Endothelial cell of umbilical vein (primary cell): ENCODE measurements around the gene NAE1. TPM values are rescaled to one million over a fixed set of nuclear protein-coding genes. Genes with fewer than 3 reads are reported as not detected.
A peak's percentile ranks its signal among the peaks of the same experiment; 100 is the strongest.

ENCODE experiments used
- BruUV-seq: library from RNA; stranded (reverse); fragments of 400-500 nt; replicated peaks from 2 replicates; lab custom pipeline; 2021; lab: Mats Ljungman, UMichigan
- CTCF ChIA-PET: fragments of 300-600, 350-600 bp; sonication (Branson Sonifier 250); formaldehyde crosslinking; loops from one replicate; lab custom pipeline; 2021; ENCODE audit warnings: antibody characterized with exemption, inconsistent platforms; lab: Charles Lee
- POLR2A ChIA-PET: fragments of 300-600, 350-600 bp; sonication (Branson Sonifier 250); formaldehyde crosslinking; loops from one replicate; lab custom pipeline; 2021; ENCODE audit warnings: antibody characterized with exemption, inconsistent platforms; lab: Charles Lee
- DNase-seq: peaks from one replicate; pipeline ENCODE4 v3.0.0-alpha.2; 2011; ENCODE audit warnings: low read depth, low spot score
- FAIRE-seq: peaks from 2 replicates; lab custom pipeline; 2011; peaks lifted over from hg19 to GRCh38; lab: Jason Lieb, UNC
- H2AFZ ChIP-seq: 2 replicates; pipeline ENCODE4 v1.6.0; 2012; ENCODE audit warnings: low read depth, low read length, control low read depth, inconsistent platforms
- H3K27ac ChIP-seq: 2 replicates; pipeline ENCODE4 v1.5.1; 2011; ENCODE audit warnings: low read depth, mild to moderate bottlenecking, control low read depth, low read length, moderate library complexity; ENCODE audit not compliant: insufficient read depth
- H3K27me3 ChIP-seq, 2 experiments: 2 replicates each; pipeline versions ENCODE4 v1.6.0 to v1.6.1; 2011; ENCODE audit warnings: low read length in 2 of 2, mixed read lengths in 1 of 2; ENCODE audit not compliant: control insufficient read depth in 2 of 2, insufficient read depth in 2 of 2
- H3K36me3 ChIP-seq, 2 experiments: 2 replicates in 1 of 2; 3 replicates in 1 of 2; pipeline ENCODE4 v1.5.1; 2011; ENCODE audit warnings: low read length in 2 of 2, mild to moderate bottlenecking in 1 of 2, moderate library complexity in 1 of 2; ENCODE audit not compliant: control insufficient read depth in 2 of 2, insufficient read depth in 2 of 2; ENCODE audit errors: extremely low read depth in 1 of 2
- H3K4me1 ChIP-seq: 3 replicates; pipeline ENCODE4 v1.5.1; 2011; ENCODE audit warnings: mild to moderate bottlenecking, low read length; ENCODE audit not compliant: control insufficient read depth, insufficient read depth; ENCODE audit errors: extremely low read depth
- H3K4me2 ChIP-seq: 2 replicates; pipeline ENCODE4 v1.6.1; 2011; ENCODE audit warnings: low read length, control low read depth, mixed read lengths; ENCODE audit not compliant: insufficient read depth
- H3K4me3 ChIP-seq, 3 experiments: fragments of 200-600 bp in 1 of 3; sonication (generic), shearing (Covaris generic) in 1 of 3; replicated peaks in 1 of 3; 2 replicates each; pipeline ENCODE4 v1.5.1; 2011 to 2016; ENCODE audit warnings: control low read depth in 3 of 3, low read length in 3 of 3, mild to moderate bottlenecking in 2 of 3, inconsistent platforms in 1 of 3, low read depth in 1 of 3, moderate library complexity in 1 of 3; ENCODE audit not compliant: insufficient read depth in 1 of 3
- H3K79me2 ChIP-seq: 2 replicates; pipeline ENCODE4 v1.6.0; 2012; ENCODE audit warnings: low read length, inconsistent platforms; ENCODE audit not compliant: control insufficient read depth, insufficient read depth
- H3K9ac ChIP-seq: replicated peaks from 2 replicates; pipeline ENCODE3; 2011; ENCODE audit warnings: low read length, control low read depth; ENCODE audit not compliant: insufficient read depth; ENCODE audit errors: extremely low read depth
- H3K9me1 ChIP-seq: replicated peaks from 3 replicates; pipeline ENCODE4 v1.6.0; 2011; ENCODE audit warnings: mild to moderate bottlenecking, low read length; ENCODE audit not compliant: control insufficient read depth, insufficient read depth; ENCODE audit errors: extremely low read depth
- H3K9me3 ChIP-seq: replicated peaks from 2 replicates; pipeline ENCODE4 v1.5.1; 2012; ENCODE audit warnings: low read length, inconsistent platforms; ENCODE audit not compliant: control insufficient read depth, insufficient read depth
- H4K20me1 ChIP-seq: replicated peaks from 2 replicates; pipeline ENCODE3; 2011; ENCODE audit warnings: mild to moderate bottlenecking, low read length; ENCODE audit not compliant: control insufficient read depth, insufficient read depth; ENCODE audit errors: extremely low read depth
- EZH2 ChIP-seq: IDR thresholded peaks from 2 replicates; pipeline ENCODE4 v1.6.1; 2012; ENCODE audit warnings: borderline replicate concordance, low read depth, mild to moderate bottlenecking, moderate library complexity, low read length, inconsistent platforms; ENCODE audit not compliant: severe bottlenecking
- FOS ChIP-seq: IDR thresholded peaks from 2 replicates; pipeline ENCODE4 v1.6.1; 2011; ENCODE audit warnings: mild to moderate bottlenecking, low read length, moderate library complexity, borderline replicate concordance; ENCODE audit not compliant: insufficient read depth
- GATA2 ChIP-seq: IDR thresholded peaks from 2 replicates; pipeline ENCODE4 v1.7.0; 2011; ENCODE audit warnings: low read depth, mild to moderate bottlenecking, moderate library complexity, mixed read lengths, low read length; ENCODE audit not compliant: insufficient read length, insufficient read depth
- JUN ChIP-seq: IDR thresholded peaks from 2 replicates; pipeline ENCODE4 v1.6.1; 2011; ENCODE audit warnings: borderline replicate concordance, low read depth; ENCODE audit not compliant: insufficient read length, insufficient read depth
- MYC ChIP-seq: IDR thresholded peaks from one replicate; pipeline ENCODE4 v1.6.1; 2011; ENCODE audit warnings: mild to moderate bottlenecking, low read depth, low read length
- POLR2A ChIP-seq: IDR thresholded peaks from 2 replicates; pipeline ENCODE4 v1.6.1; 2012; ENCODE audit warnings: low read depth, mild to moderate bottlenecking, control low read depth, low read length
- POLR2AphosphoS5 ChIP-seq: IDR thresholded peaks from 2 replicates; pipeline ENCODE4 v1.6.1; 2012; ENCODE audit warnings: low read depth, mild to moderate bottlenecking, control low read depth, low read length, moderate library complexity; ENCODE audit not compliant: insufficient read depth
- dilution Hi-C: fragments of 300-500 bp; cut with MboI; formaldehyde crosslinking; loops from one replicate; pipeline ENCODE4 v1.15.0; 2019; ENCODE audit warnings: low sequenced_read_pairs; ENCODE audit not compliant: extremely low pct_ligation_motif_present
- intact Hi-C: fragments of 100-400 bp; cut with micrococcal nuclease; formaldehyde crosslinking; loops from one replicate; pipeline ENCODE4 v1.10.0; 2022
- polyA plus RNA-seq, 4 experiments: library from polyadenylated mRNA; depleted of rRNA in 3 of 4; stranded (reverse) in 3 of 4; unstranded in 1 of 4; fragments of >200 nt; gene quantifications; 2 replicates each; pipeline versions ENCODE4 v1.2.1 to v1.2.3, GENCODE V29; 2011 to 2012; ENCODE audit warnings: missing spikeins in 1 of 4
- total RNA-seq: library from RNA; stranded (reverse); gene quantifications from 2 replicates; pipeline ENCODE4 v1.2.3, GENCODE V29; 2021
- TF ChIP-seq, protein P1 (sequence below): IDR thresholded peaks from 2 replicates; pipeline ENCODE4 v1.6.1; 2011; ENCODE audit not compliant: insufficient read depth, insufficient read length
- TF ChIP-seq, protein P2 (sequence below), 2 donors: IDR thresholded peaks; 1 replicate in 1 of 2; 2 replicates in 1 of 2; pipeline ENCODE4 v1.5.1; 2011; ENCODE audit warnings: low read length in 2 of 2, mild to moderate bottlenecking in 2 of 2, moderate library complexity in 2 of 2, control low read depth in 1 of 2, inconsistent platforms in 1 of 2, low read depth in 1 of 2; ENCODE audit not compliant: insufficient read depth in 1 of 2; ENCODE audit errors: extremely low read depth in 1 of 2

NAE1 gene
- total and polyA plus RNA-seq, 2 donors (not counting 3 experiments of a cell fraction or from before 2014, with no cell fraction given), result 23.6 to 64.3 TPM

DNA sequence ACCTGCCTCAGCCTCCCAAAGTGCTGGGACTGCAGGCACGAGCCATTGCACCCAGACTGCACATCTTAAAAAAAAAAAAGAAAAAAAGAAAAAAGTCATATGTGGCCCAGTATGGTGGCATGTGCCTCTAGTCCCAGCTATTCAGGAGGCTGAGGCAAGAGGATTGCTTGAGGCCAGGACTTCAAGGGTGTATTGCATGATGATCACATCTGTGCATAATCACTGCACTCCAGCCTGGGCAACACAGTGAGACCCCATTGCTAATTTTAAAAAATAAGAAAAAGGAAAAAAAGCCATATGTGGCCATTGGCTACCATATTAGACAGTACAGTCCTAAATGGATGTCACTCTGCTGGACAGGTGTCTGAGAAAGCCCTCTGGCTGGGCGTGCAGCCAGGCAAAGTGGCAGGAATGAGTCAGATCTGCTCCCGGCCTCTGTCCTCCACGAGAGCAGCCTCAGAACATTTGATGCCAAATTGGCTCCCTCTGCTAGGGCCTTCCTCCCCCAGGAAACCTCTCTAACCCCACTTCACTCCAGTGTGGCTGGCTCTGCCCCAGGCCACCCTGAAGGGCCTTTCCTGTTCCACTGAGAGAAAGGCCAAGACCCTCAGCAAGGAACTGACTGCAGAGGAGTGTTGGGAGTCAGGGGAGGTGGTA, 28.1 kb upstream of the NAE1 start:
- no peak overlapping the region for H3K4me2 ChIP-seq

DNA sequence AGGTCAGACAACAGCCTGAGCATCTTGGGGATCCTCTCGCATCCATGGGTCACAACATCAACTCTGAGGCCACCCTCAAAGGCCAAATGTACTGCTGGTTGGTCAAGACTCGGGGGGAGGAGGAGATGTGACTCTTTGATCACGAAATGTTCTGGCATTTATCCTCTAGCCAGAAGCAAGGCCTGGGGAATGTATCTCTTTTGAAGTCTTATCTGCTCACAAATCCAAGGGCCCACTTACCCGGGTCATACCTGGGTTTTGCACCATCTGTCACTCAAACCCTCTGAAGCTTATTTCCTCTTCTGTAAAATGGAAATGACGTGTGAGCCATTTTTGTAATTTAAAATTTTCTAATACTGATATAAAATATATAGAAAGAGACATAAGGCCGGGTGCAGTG, 26.7 kb upstream of the NAE1 start:
- ChIA-PET CTCF (interaction anchor here (1.2 to 5.2 kb wide), 5 partner anchors 10 to 106 kb away, joined by 3 to 43 read pairs (median 9); partner anchors contain the start of genes DYNC1LI2 and NAE1), POLR2A (no interaction called here)
- Histone ChIP-seq H3K9ac (no peak overlapping the region), H3K9me1 (no peaks in the 10 kb centered on the region), H3K4me3 (no peak overlapping the region), H3K9me3 (no peaks in the 10 kb centered on the region), H3K4me1 (no peaks in the 10 kb centered on the region), H3K27me3 (no peaks in the 10 kb centered on the region), H4K20me1 (no peaks in the 10 kb centered on the region), H3K79me2 (no peaks in the 10 kb centered on the region), H3K36me3 (no peaks in the 10 kb centered on the region), H3K4me2 (no peak overlapping the region), H2AFZ (no peak overlapping the region), H3K27ac (no peak overlapping the region)
- dilution Hi-C loops (no loop called here), intact Hi-C loops (no loop called here)
- no TSS peak for BruUV-seq
- DNase-seq (no peak), FAIRE-seq (no peak)
- TF ChIP-seq, protein P1, sequence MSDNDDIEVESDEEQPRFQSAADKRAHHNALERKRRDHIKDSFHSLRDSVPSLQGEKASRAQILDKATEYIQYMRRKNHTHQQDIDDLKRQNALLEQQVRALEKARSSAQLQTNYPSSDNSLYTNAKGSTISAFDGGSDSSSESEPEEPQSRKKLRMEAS, result no peak
- TF ChIP-seq, protein P2, sequence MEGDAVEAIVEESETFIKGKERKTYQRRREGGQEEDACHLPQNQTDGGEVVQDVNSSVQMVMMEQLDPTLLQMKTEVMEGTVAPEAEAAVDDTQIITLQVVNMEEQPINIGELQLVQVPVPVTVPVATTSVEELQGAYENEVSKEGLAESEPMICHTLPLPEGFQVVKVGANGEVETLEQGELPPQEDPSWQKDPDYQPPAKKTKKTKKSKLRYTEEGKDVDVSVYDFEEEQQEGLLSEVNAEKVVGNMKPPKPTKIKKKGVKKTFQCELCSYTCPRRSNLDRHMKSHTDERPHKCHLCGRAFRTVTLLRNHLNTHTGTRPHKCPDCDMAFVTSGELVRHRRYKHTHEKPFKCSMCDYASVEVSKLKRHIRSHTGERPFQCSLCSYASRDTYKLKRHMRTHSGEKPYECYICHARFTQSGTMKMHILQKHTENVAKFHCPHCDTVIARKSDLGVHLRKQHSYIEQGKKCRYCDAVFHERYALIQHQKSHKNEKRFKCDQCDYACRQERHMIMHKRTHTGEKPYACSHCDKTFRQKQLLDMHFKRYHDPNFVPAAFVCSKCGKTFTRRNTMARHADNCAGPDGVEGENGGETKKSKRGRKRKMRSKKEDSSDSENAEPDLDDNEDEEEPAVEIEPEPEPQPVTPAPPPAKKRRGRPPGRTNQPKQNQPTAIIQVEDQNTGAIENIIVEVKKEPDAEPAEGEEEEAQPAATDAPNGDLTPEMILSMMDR (IDR thresholded peaks at IDR 0.05; ENCODE audit: extremely low read depth in 1 of 2, insufficient read depth in 1 of 2, low read depth in 1 of 2, low read length in 2 of 2), result no peak
- TF ChIP-seq FOS, result no peak
- no peak for TF ChIP-seq POLR2AphosphoS5
- TF ChIP-seq EZH2, result no peak
- no peak for TF ChIP-seq POLR2A
- no peak for TF ChIP-seq MYC
- TF ChIP-seq JUN, result no peak
- no peak for TF ChIP-seq GATA2

More for the DNA sequence above, 28.1 kb upstream of the NAE1 start:
- no peaks in the 10 kb centered on the region for H3K9me1 ChIP-seq
- CTCF ChIA-PET, result interaction anchor here (0.8 to 3.0 kb wide), 5 partner anchors 9 to 28 kb away, joined by 3 to 12 read pairs (median 5); partner anchors contain the start of gene NAE1
- no peaks in the 10 kb centered on the region for H3K27me3 ChIP-seq
- no peak overlapping the region for H3K27ac ChIP-seq
- no peaks in the 10 kb centered on the region for H3K79me2 ChIP-seq
- no peak overlapping the region for H3K9ac ChIP-seq
- no peaks in the 10 kb centered on the region for H4K20me1 ChIP-seq
- BruUV-seq, result no TSS peak
- no peak overlapping the region for H3K4me3 ChIP-seq
- TF ChIP-seq JUN (no peak), FOS (peak; percentile 18)
- DNase-seq (peak; percentile 72), FAIRE-seq (peak; percentile 55)
- H3K9me3 ChIP-seq, result no peaks in the 10 kb centered on the region
- no peaks in the 10 kb centered on the region for H3K4me1 ChIP-seq
- no peaks in the 10 kb centered on the region for H3K36me3 ChIP-seq
- dilution Hi-C loops (no loop called here), intact Hi-C loops (no loop called here)
- POLR2A ChIA-PET, result interaction anchor here (0.5 to 0.6 kb wide), 2 partner anchors 10 to 1561 kb away, joined by 4 to 9 read pairs; no protein-coding TSS in a partner anchor
- H2AFZ ChIP-seq, result no peak overlapping the region
